ENCODE data around the gene OTUD5. TPM values are rescaled to one million over a fixed set of nuclear protein-coding genes. Genes with fewer than 3 reads are reported as not detected.
"Not testable (repeated sequence)": the region's sequence is repeated elsewhere in the genome, so short reads cannot be mapped to it uniquely, and the experiment has no call there.

OTUD5 gene
- total RNA-seq, 1 donor from 2014 or later = 18.4 TPM

- no peak overlapping the region for H3K4me3 ChIP-seq (ENCODE audit: low read depth, low read length)
- no peak for FAIRE-seq
- H3K36me3 ChIP-seq (ENCODE audit: control insufficient read depth, insufficient read depth, low read length) = peaks cover 7% of the 10 kb centered on the region
- TF ChIP-seq CTCF (IDR thresholded peaks at IDR 0.05; ENCODE audit: insufficient read depth, low read length, severe bottlenecking) = no peak
- no peak for DNase-seq (ENCODE audit: low read depth)
- no peaks in the 10 kb centered on the region for H3K27me3 ChIP-seq (ENCODE audit: control insufficient read depth, insufficient read depth, low read length)
These were observed 63.7 kb downstream of the OTUD5 start for GRCh38 chrX:48893556-48894348.

- no peak for FAIRE-seq
These were observed 64.5 kb downstream of the OTUD5 start for GRCh38 chrX:48892896-48893295.

GRCh38 chrX:48891402-48892288 is 65.8 kb downstream of the OTUD5 start:
- FAIRE-seq = no peak
- H3K36me3 ChIP-seq (ENCODE audit: control insufficient read depth, insufficient read depth, low read length) = peaks cover 7% of the 10 kb centered on the region
- peak; percentile 75 for DNase-seq (ENCODE audit: low read depth)
- TF ChIP-seq CTCF (IDR thresholded peaks at IDR 0.05; ENCODE audit: insufficient read depth, low read length, severe bottlenecking) = peak; percentile 66
- H3K4me3 ChIP-seq (ENCODE audit: low read depth, low read length) = peak overlapping the region; percentile 50
- no peaks in the 10 kb centered on the region for H3K27me3 ChIP-seq (ENCODE audit: control insufficient read depth, insufficient read depth, low read length)

More at GRCh38 chrX:48892896-48893295, 64.5 kb downstream of the OTUD5 start:
- Histone ChIP-seq H3K36me3 (ENCODE audit: control insufficient read depth, insufficient read depth, low read length) (peaks cover 7% of the 10 kb centered on the region), H3K4me3 (ENCODE audit: low read depth, low read length) (no peak overlapping the region), H3K27me3 (ENCODE audit: control insufficient read depth, insufficient read depth, low read length) (no peaks in the 10 kb centered on the region)
- no peak for TF ChIP-seq CTCF (IDR thresholded peaks at IDR 0.05; ENCODE audit: insufficient read depth, low read length, severe bottlenecking)
- DNase-seq (ENCODE audit: low read depth) = no peak

GRCh38 chrX:48890934-48891401 is 66.4 kb downstream of the OTUD5 start:
- H3K27me3 ChIP-seq (ENCODE audit: control insufficient read depth, insufficient read depth, low read length) = no peaks in the 10 kb centered on the region
- TF ChIP-seq CTCF (IDR thresholded peaks at IDR 0.05; ENCODE audit: insufficient read depth, low read length, severe bottlenecking) = no peak
- no peak for FAIRE-seq
- peak overlapping the region; percentile 50 for H3K4me3 ChIP-seq (ENCODE audit: low read depth, low read length)
- DNase-seq (ENCODE audit: low read depth) = no peak
- H3K36me3 ChIP-seq (ENCODE audit: control insufficient read depth, insufficient read depth, low read length) = peaks cover 7% of the 10 kb centered on the region

- Histone ChIP-seq H3K36me3 (ENCODE audit: control insufficient read depth, insufficient read depth, low read length) (peaks cover 7% of the 10 kb centered on the region), H3K4me3 (ENCODE audit: low read depth, low read length) (peak overlapping the region; percentile 50), H3K27me3 (ENCODE audit: control insufficient read depth, insufficient read depth, low read length) (no peaks in the 10 kb centered on the region)
- FAIRE-seq (no peak), DNase-seq (ENCODE audit: low read depth) (no peak)
- no peak for TF ChIP-seq CTCF (IDR thresholded peaks at IDR 0.05; ENCODE audit: insufficient read depth, low read length, severe bottlenecking)
These were observed 67.0 kb downstream of the OTUD5 start for GRCh38 chrX:48890296-48890925.

GRCh38 chrX:48886586-48886985 is 70.8 kb downstream of the OTUD5 start:
- not testable (repeated sequence) for H3K36me3 ChIP-seq (ENCODE audit: control insufficient read depth, insufficient read depth, low read length); FAIRE-seq; H3K4me3 ChIP-seq (ENCODE audit: low read depth, low read length); DNase-seq (ENCODE audit: low read depth); H3K27me3 ChIP-seq (ENCODE audit: control insufficient read depth, insufficient read depth, low read length)

Data from bronchial epithelial cell (primary cell).